Activated naive CD4-positive, alpha-beta T cell treated with anti-CD3 and anti-CD28 coated beads, Interleukin-2, amount 50 U/mL, for 72 hours (primary cell): ENCODE measurements around the gene CAPN2. TPM values are rescaled to one million over a fixed set of nuclear protein-coding genes. Genes with fewer than 3 reads are reported as not detected.
A peak's percentile ranks its signal among the peaks of the same experiment; 100 is the strongest.

Experiments used
- ATAC-seq, 2 donors: fragments of 150-1000 bp; cut with Tn5 transposase; 2 replicates each; pipeline ENCODE4 v1.10.0; 2021; ENCODE audit warnings: mild to moderate bottlenecking in 2 of 2, moderate library complexity in 2 of 2
- DNase-seq, 2 donors: peaks; one replicate each; pipeline ENCODE4 v3.0.0; 2021 to 2022; ENCODE audit warnings: low spot score in 2 of 2
- H3K27ac Mint-ChIP-seq, 2 donors: one replicate each; pipeline ENCODE4 v1.8.0; 2022; ENCODE audit warnings: mild to moderate bottlenecking in 2 of 2, mixed read lengths in 2 of 2
- H3K36me3 Mint-ChIP-seq, 2 donors: one replicate each; pipeline ENCODE4 v1.8.0; 2022; ENCODE audit warnings: mixed read lengths in 2 of 2
- H3K9me3 Mint-ChIP-seq, 2 donors: one replicate each; pipeline ENCODE4 v1.8.0; 2022; ENCODE audit warnings: mixed read lengths in 2 of 2
- total RNA-seq, 2 donors: library from RNA; stranded (reverse); gene quantifications; one replicate each; pipeline ENCODE4 v1.2.3, GENCODE V29; 2022

The CAPN2 gene
- total RNA-seq, 2 donors from 2014 or later, result 7.0 to 36.8 TPM

GRCh38 chr1:223760833-223761232 is 48.5 kb downstream of the CAPN2 start:
- H3K9me3 Mint-ChIP-seq, result no peaks in the 10 kb centered on the region
- H3K36me3 Mint-ChIP-seq, result no peaks in the 10 kb centered on the region
- ATAC-seq (no peak), DNase-seq (no peak)
- H3K27ac Mint-ChIP-seq, result peak overlapping the region in 1 of 2 donors; percentile 70

GRCh38 chr1:223761411-223761810 is 49.1 kb downstream of the CAPN2 start:
- DNase-seq (no peak), ATAC-seq (no peak)
- Mint-ChIP-seq H3K9me3 (no peaks in the 10 kb centered on the region), H3K27ac (no peak overlapping the region), H3K36me3 (no peaks in the 10 kb centered on the region)

GRCh38 chr1:223763251-223763650 is 50.9 kb downstream of the CAPN2 start:
- Mint-ChIP-seq H3K36me3 (no peaks in the 10 kb centered on the region), H3K9me3 (no peaks in the 10 kb centered on the region), H3K27ac (peak overlapping the region in 1 of 2 donors; percentile 56)
- ATAC-seq, result no peak
- DNase-seq, result no peak

- no peak for DNase-seq
- H3K9me3 Mint-ChIP-seq, result no peaks in the 10 kb centered on the region
- no peak for ATAC-seq
- H3K27ac Mint-ChIP-seq, result no peak overlapping the region
- peaks cover 0 to 3% of the 10 kb centered on the region in 2 donors for H3K36me3 Mint-ChIP-seq
Measured at GRCh38 chr1:223763881-223764280, 51.5 kb downstream of the CAPN2 start.

DNA sequence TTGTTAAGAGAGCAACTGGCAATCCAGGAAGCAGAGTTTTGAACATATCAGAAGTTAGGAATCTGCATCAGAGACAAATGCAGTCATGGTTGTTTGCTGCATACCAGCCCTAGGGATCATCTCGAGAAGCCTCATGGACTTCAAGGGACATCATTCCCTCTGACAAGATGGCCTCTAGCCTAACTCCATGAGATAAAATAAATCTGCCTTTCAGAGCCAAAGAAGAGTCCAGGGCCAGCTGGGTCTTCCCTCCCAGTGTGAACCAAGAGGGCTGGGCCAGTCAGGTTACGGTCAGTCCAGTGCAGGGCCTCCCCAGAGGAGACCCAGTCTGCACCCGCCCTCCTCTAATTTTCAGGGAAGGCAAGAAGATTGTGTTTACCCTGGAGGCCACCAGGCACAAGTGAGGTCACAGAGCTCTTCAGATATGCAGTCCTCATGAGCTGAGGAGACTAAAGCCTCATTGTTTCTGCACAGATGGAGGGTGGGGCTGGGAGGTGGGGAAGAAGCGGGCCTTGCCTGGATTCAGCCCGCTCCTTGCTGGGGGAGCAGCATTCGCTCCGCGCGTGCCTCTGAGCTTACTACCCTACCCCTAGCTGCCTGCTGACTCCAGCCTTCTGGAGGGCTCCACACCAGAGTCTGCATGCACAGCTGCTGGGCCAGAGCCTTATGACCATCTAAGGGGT is 52.8 kb downstream of the CAPN2 start:
- Mint-ChIP-seq H3K27ac (no peak overlapping the region), H3K36me3 (peaks cover 0 to 16% of the 10 kb centered on the region in 2 donors), H3K9me3 (no peaks in the 10 kb centered on the region)
- ATAC-seq (peak in 1 of 2 donors; percentile 33), DNase-seq (no peak)

- DNase-seq (no peak), ATAC-seq (peak in 1 of 2 donors; percentile 22)
- Mint-ChIP-seq H3K27ac (no peak overlapping the region), H3K36me3 (peaks cover 0 to 16% of the 10 kb centered on the region in 2 donors), H3K9me3 (no peaks in the 10 kb centered on the region)
Measured at GRCh38 chr1:223765719-223766340, 53.5 kb downstream of the CAPN2 start.

- DNase-seq (no peak), ATAC-seq (no peak)
- H3K9me3 Mint-ChIP-seq, result no peaks in the 10 kb centered on the region
- H3K36me3 Mint-ChIP-seq, result peaks cover 9 to 34% of the 10 kb centered on the region in 2 donors
- peak overlapping the region; percentile 19 to 69 for H3K27ac Mint-ChIP-seq
Measured at GRCh38 chr1:223770621-223771315, 58.4 kb downstream of the CAPN2 start.

DNA sequence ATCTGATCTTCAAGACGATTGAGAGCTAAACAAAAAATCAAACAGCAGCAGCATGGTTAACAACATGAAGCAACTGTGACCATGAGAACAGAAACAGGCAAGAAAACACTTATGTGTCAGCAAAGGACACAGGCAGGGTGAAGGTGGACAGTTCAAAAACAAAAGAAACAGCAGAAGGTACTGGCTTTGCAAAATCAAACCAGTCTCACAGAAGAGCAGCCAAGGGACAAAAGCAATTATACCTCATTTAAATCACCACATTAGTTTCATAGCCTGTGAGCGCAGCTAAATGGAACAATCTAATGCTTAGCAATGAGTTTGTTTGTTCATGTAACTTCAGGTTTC is 59.1 kb downstream of the CAPN2 start:
- H3K9me3 Mint-ChIP-seq, result no peaks in the 10 kb centered on the region
- H3K27ac Mint-ChIP-seq, result peak overlapping the region; percentile 19 to 69
- ATAC-seq, result peak in 1 of 2 donors; percentile 23

GRCh38 chr1:223771814-223772770 is 59.8 kb downstream of the CAPN2 start:
- ATAC-seq, result peak in 1 of 2 donors; percentile 6
- Mint-ChIP-seq H3K9me3 (no peaks in the 10 kb centered on the region), H3K36me3 (peaks cover 9 to 40% of the 10 kb centered on the region in 2 donors), H3K27ac (peak overlapping the region; percentile 19 to 81)
- DNase-seq, result no peak

More for the DNA sequence above, 59.1 kb downstream of the CAPN2 start:
- no peak for DNase-seq
- peaks cover 9 to 40% of the 10 kb centered on the region in 2 donors for H3K36me3 Mint-ChIP-seq

DNA sequence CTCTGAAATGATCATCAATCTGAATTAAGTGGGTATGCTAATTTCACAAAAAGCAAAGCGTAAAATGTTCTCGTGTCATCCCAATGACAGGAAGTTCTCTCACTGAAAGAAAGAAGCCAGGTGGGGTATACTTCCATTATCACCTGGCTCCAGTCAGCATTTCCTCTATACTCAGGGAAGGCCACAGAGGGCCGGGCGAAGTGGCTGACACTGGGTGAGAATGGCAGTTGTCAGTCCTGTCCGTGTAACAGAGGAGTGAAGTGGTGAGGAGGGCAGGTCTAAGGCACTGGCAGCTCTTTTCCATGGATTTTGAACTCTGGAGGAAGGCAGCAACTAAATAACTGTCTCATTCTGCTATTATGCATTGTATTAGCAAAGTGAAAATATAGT is 60.4 kb downstream of the CAPN2 start:
- H3K9me3 Mint-ChIP-seq, result no peaks in the 10 kb centered on the region
- no peak for DNase-seq
- peaks cover 9 to 46% of the 10 kb centered on the region in 2 donors for H3K36me3 Mint-ChIP-seq
- no peak for ATAC-seq
- peak overlapping the region in 1 of 2 donors; percentile 81 for H3K27ac Mint-ChIP-seq

DNA sequence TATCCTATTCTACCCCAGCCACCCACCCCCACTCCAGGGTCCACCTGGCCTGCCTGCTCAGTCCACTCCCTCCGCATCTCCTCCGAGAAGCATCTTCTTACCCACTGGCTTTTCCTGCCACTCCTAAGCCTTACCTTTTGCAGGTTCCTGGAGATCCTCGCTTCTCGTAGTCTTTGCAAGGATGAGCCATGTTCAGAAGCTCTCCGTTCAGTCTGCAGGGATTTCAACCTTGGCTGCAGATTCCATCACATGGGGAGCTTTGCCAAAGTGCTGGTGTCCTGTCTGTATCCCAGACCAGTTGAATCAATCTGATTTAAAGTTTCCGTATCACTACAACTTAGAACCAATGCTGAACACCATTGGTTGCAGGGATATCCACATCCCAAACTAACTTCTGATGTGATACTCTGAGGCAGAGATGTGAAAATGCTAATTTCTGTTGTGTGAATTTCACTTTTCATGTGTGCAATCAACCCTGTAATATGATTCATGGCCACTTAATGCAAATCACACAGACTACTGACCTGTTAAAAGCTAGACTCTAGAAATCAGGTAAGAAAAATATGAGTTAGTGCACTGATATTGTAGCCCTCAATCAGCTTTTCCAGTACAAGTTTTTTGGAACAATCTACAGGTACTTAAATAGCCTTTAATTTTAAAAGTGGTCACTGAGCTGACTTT is 61.9 kb downstream of the CAPN2 start:
- peak; percentile 32 to 53 for ATAC-seq
- Mint-ChIP-seq H3K9me3 (no peaks in the 10 kb centered on the region), H3K27ac (peak overlapping the region; percentile 52 to 82), H3K36me3 (peaks cover 9 to 51% of the 10 kb centered on the region in 2 donors)
- DNase-seq, result no peak

DNA sequence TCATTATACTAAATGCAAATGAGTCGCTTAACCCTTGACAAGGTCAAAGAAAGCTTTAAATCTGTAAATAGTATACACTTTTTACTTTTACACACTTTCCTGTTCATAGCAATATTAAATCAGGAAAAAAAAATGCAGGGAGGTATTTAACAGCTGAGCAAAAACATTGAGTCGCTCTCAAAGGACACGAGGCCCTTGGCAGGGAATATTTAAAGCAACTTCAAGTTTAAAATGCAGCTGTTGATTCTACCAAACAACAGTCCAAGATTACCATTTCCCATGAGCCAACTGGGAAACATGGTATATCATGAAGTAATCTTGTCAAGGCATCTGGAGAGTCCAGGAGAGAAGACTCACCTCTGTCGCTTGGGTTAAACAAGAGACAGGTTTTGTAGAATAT is 62.7 kb downstream of the CAPN2 start:
- H3K9me3 Mint-ChIP-seq, result no peaks in the 10 kb centered on the region
- DNase-seq (no peak), ATAC-seq (no peak)
- peak overlapping the region in 1 of 2 donors; percentile 52 for H3K27ac Mint-ChIP-seq
- peaks cover 9 to 43% of the 10 kb centered on the region in 2 donors for H3K36me3 Mint-ChIP-seq

DNA sequence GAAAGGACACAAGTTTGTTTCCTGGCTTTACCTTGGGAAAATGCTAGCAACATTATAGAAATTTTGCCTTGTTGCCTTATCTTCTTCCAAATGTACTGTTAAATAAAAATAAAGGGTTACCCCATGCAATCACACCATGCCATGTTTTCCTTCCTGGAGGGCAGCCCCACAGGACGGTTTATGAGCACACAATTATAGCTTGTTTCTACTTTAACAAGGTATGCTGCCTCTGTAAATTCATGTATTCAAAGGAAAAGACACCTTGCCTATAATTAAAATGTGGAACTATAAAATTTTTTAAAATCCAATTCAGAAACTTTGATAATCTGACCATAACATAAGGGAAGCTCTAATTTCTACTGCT is 63.4 kb downstream of the CAPN2 start:
- DNase-seq (no peak), ATAC-seq (no peak)
- Mint-ChIP-seq H3K36me3 (peaks cover 9 to 41% of the 10 kb centered on the region in 2 donors), H3K9me3 (no peaks in the 10 kb centered on the region), H3K27ac (peak overlapping the region; percentile 36 to 86)

- ATAC-seq (peak; percentile 80 to 98), DNase-seq (peak in 1 of 2 donors; percentile 65)
- no peaks in the 10 kb centered on the region for H3K9me3 Mint-ChIP-seq
- H3K36me3 Mint-ChIP-seq, result peaks cover 9 to 41% of the 10 kb centered on the region in 2 donors
- peak overlapping the region; percentile 36 to 86 for H3K27ac Mint-ChIP-seq
Measured at GRCh38 chr1:223776075-223776814, 63.9 kb downstream of the CAPN2 start.

DNA sequence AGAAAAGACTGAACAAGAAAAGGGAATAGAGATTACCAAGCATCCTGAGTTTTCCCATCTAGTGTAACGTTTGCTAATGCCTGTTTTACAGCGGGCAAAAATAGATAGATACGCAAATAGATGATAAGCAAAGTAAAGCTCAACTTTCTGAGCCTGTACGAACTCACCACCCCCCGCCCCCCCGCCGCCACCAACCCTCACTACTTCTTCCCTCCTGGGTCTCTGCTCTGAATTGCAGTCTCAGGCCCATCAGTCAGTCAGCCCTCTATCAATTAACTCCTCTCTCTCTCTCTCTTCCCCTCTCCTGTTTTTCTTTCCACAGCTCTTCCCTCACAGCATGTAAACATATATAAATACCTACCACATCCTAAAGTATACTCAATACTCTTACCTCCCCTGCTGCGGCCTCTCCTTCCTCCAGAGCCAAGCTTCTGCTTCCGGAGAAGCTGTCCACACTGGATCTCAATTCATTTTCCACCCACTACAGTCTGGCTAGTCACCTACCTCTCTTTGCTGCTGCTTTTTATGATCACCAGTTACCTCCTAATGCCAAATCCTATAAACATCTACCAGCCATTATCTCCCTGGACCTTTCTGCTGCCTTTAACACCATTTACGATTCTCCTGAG is 64.6 kb downstream of the CAPN2 start:
- Mint-ChIP-seq H3K27ac (peak overlapping the region; percentile 2 to 36), H3K36me3 (peaks cover 9 to 41% of the 10 kb centered on the region in 2 donors), H3K9me3 (no peaks in the 10 kb centered on the region)
- DNase-seq, result no peak
- no peak for ATAC-seq
